Vagina (tissue), 2 donors: Measurements from ENCODE around the gene ZNF524. TPM values are rescaled to one million over a fixed set of nuclear protein-coding genes. Genes with fewer than 3 reads are reported as not detected.

ENCODE experiments used
- DNase-seq, 2 donors: peaks; one replicate each; pipeline ENCODE4 v3.0.0-alpha.2; 2017; ENCODE audit errors: extremely low spot score in 2 of 2
- H3K27ac ChIP-seq: fragments of 200-600 bp; sonication (generic); one replicate; pipeline ENCODE4 v1.5.1; 2019
- H3K27me3 ChIP-seq: fragments of 200-600 bp; sonication (generic); one replicate; pipeline ENCODE4 v1.5.1; 2019
- H3K36me3 ChIP-seq, 2 donors: fragments of 200-600 bp; sonication (generic); one replicate each; pipeline ENCODE4 v1.5.1; 2017 to 2019
- H3K4me1 ChIP-seq: fragments of 200-600 bp; sonication (generic); one replicate; pipeline ENCODE4 v1.5.1; 2019
- H3K4me3 ChIP-seq, 2 donors: fragments of 200-600 bp; sonication (generic); 1 replicate in 1 of 2; 2 replicates in 1 of 2; pipeline ENCODE4 v1.5.1; 2016 to 2019
- H3K9me3 ChIP-seq: fragments of 200-600 bp; sonication (generic); one replicate; pipeline ENCODE4 v1.5.1; 2019
- CTCF ChIP-seq, 3 experiments: fragments of 450-650 bp in 2 of 3; fragments of 200-600 bp in 1 of 3; sonication (generic) in 1 of 3; IDR thresholded peaks; one replicate each; pipeline ENCODE4 v1.5.1; 2017 to 2019; ENCODE audit warnings: antibody characterized with exemption in 3 of 3, mild to moderate bottlenecking in 2 of 3, moderate library complexity in 2 of 3
- POLR2A ChIP-seq, 2 donors: fragments of 450-650 bp; IDR thresholded peaks; one replicate each; pipeline ENCODE4 v1.6.1; 2017; ENCODE audit warnings: antibody characterized with exemption in 2 of 2, mild to moderate bottlenecking in 2 of 2, moderate library complexity in 2 of 2
- POLR2AphosphoS5 ChIP-seq, 2 donors: sonication (generic); formaldehyde crosslinking; IDR thresholded peaks; one replicate each; pipeline ENCODE4 v1.9.0; 2017; ENCODE audit warnings: antibody characterized with exemption in 2 of 2, mild to moderate bottlenecking in 2 of 2, low read depth in 1 of 2; ENCODE audit not compliant: insufficient read depth in 1 of 2
- intact Hi-C: fragments of 100-400 bp; cut with DNase I; formaldehyde crosslinking; loops from one replicate; pipeline ENCODE4 v1.15.1; 2023
- total RNA-seq: library from RNA; depleted of rRNA; stranded (reverse); fragments of >200 nt; gene quantifications from one replicate; pipeline ENCODE4 v1.2.3, GENCODE V29; 2016

Gene ZNF524
- total RNA-seq, 1 donor from 2014 or later = 15.5 TPM

GRCh38 chr19:55643887-55644176 is 43.7 kb downstream of the ZNF524 start:
- H3K27ac ChIP-seq = peak overlapping the region; percentile 97
- H3K4me1 ChIP-seq = peaks cover 69% of the 10 kb centered on the region
- intact Hi-C loops = no loop called here
- DNase-seq = no peak
- peaks cover 0 to 11% of the 10 kb centered on the region in 2 donors for H3K36me3 ChIP-seq
- peak overlapping the region; percentile 57 to 83 for H3K4me3 ChIP-seq
- no peaks in the 10 kb centered on the region for H3K27me3 ChIP-seq
- H3K9me3 ChIP-seq = no peaks in the 10 kb centered on the region
- TF ChIP-seq POLR2A (IDR thresholded peaks at IDR 0.05) (no peak), POLR2AphosphoS5 (IDR thresholded peaks at IDR 0.05; ENCODE audit: insufficient read depth in 1 of 2, low read depth in 1 of 2) (no peak), CTCF (IDR thresholded peaks at IDR 0.05) (no peak)

DNA sequence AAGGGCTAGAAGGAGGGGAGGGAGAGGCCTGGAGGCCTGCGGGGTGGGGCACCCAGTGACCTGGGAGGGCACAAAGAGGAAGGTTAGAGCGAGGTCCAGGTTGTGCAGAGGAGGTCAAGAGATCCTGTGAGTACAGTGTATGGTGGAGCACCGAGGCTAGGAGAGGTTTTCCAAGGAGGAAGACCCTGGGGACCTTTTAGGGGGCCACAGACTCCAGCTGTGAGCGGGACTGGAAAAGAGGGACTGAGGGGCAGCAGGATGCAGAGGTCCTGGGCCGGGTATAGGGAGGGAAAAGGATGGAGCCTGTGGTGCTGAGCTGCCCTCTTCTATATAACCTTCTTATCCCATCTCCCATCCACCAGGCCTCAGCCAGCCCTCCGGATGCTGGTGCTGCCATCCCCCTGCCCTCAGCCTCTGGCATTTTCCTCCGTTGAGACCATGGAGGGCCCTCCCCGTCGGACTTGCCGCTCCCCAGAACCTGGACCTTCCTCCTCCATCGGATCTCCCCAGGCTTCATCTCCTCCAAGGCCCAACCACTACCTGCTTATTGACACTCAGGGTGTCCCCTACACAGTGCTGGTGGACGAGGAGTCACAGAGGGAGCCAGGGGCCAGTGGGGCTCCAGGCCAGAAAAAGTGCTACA is 44.2 kb downstream of the ZNF524 start:
- Histone ChIP-seq H3K9me3 (no peaks in the 10 kb centered on the region), H3K36me3 (peaks cover 0 to 11% of the 10 kb centered on the region in 2 donors), H3K4me3 (peak overlapping the region; percentile 57 to 83), H3K27ac (peak overlapping the region; percentile 97), H3K27me3 (no peaks in the 10 kb centered on the region), H3K4me1 (peaks cover 70% of the 10 kb centered on the region)
- intact Hi-C loops = no loop called here
- TF ChIP-seq POLR2A (IDR thresholded peaks at IDR 0.05) (no peak), POLR2AphosphoS5 (IDR thresholded peaks at IDR 0.05; ENCODE audit: insufficient read depth in 1 of 2, low read depth in 1 of 2) (no peak), CTCF (IDR thresholded peaks at IDR 0.05) (no peak)
- DNase-seq = no peak

DNA sequence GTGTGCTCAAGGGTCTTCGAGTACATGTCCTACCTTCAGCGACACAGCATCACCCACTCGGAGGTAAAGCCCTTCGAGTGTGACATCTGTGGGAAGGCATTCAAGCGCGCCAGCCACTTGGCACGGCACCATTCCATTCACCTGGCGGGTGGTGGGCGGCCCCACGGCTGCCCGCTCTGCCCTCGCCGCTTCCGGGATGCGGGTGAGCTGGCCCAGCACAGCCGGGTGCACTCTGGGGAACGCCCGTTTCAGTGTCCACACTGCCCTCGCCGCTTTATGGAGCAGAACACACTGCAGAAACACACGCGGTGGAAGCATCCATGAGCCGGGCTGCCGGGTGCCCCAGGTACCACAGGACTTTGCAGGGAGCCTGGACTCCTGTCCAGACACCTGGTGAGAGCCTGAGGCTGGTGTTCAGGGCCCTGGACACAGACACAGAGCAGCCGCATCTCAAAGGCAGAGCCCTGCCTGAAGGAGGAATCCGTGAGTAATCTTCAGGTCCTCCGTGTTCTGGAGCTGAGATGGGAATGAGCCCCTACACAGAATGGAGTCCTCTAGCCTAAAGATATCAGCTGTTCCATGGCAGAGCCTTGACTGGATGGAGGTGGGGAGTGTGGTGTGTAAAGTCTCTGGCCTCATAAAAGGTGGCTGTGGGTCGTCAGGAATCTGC is 44.9 kb downstream of the ZNF524 start:
- no peak overlapping the region for H3K27ac ChIP-seq
- intact Hi-C loops = no loop called here
- H3K4me3 ChIP-seq = no peak overlapping the region
- no peaks in the 10 kb centered on the region for H3K9me3 ChIP-seq
- no peaks in the 10 kb centered on the region for H3K27me3 ChIP-seq
- H3K36me3 ChIP-seq = peaks cover 0 to 11% of the 10 kb centered on the region in 2 donors
- TF ChIP-seq POLR2AphosphoS5 (IDR thresholded peaks at IDR 0.05; ENCODE audit: insufficient read depth in 1 of 2, low read depth in 1 of 2) = no peak
- TF ChIP-seq CTCF (IDR thresholded peaks at IDR 0.05) = no peak
- no peak for TF ChIP-seq POLR2A (IDR thresholded peaks at IDR 0.05)
- DNase-seq = no peak
- H3K4me1 ChIP-seq = peaks cover 66% of the 10 kb centered on the region

DNA sequence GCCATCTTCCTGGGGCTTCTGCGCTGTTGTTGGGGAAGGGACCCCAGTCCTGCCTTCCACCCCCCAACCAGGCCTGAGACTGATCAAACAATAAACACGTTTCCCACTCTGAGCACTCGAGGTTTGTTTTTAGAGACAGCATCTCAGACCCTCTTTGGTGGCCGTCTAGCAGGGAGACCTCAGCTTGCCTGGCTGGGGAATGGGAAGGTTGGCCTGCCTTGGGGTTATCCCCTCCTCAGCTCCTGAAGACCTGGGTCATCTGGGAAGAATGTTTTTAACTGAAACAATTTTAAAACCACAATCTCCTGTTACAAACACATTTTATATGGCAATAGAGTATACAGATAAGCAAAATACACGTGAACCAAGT is 45.4 kb downstream of the ZNF524 start:
- no peaks in the 10 kb centered on the region for H3K9me3 ChIP-seq
- H3K4me3 ChIP-seq = no peak overlapping the region
- intact Hi-C loops = no loop called here
- peaks cover 61% of the 10 kb centered on the region for H3K4me1 ChIP-seq
- TF ChIP-seq POLR2AphosphoS5 (IDR thresholded peaks at IDR 0.05; ENCODE audit: insufficient read depth in 1 of 2, low read depth in 1 of 2) = no peak
- TF ChIP-seq POLR2A (IDR thresholded peaks at IDR 0.05) = no peak
- no peak for TF ChIP-seq CTCF (IDR thresholded peaks at IDR 0.05)
- DNase-seq = no peak
- H3K36me3 ChIP-seq = peaks cover 0 to 11% of the 10 kb centered on the region in 2 donors
- no peak overlapping the region for H3K27ac ChIP-seq
- no peaks in the 10 kb centered on the region for H3K27me3 ChIP-seq
